ENCODE measurements around the gene ZNF385B. TPM values are rescaled to one million over a fixed set of nuclear protein-coding genes. Genes with fewer than 3 reads are reported as not detected.

Gene ZNF385B
- total and polyA plus RNA-seq, 4 donors: 13.5 to 70.8 (median 45.2) TPM

DNA sequence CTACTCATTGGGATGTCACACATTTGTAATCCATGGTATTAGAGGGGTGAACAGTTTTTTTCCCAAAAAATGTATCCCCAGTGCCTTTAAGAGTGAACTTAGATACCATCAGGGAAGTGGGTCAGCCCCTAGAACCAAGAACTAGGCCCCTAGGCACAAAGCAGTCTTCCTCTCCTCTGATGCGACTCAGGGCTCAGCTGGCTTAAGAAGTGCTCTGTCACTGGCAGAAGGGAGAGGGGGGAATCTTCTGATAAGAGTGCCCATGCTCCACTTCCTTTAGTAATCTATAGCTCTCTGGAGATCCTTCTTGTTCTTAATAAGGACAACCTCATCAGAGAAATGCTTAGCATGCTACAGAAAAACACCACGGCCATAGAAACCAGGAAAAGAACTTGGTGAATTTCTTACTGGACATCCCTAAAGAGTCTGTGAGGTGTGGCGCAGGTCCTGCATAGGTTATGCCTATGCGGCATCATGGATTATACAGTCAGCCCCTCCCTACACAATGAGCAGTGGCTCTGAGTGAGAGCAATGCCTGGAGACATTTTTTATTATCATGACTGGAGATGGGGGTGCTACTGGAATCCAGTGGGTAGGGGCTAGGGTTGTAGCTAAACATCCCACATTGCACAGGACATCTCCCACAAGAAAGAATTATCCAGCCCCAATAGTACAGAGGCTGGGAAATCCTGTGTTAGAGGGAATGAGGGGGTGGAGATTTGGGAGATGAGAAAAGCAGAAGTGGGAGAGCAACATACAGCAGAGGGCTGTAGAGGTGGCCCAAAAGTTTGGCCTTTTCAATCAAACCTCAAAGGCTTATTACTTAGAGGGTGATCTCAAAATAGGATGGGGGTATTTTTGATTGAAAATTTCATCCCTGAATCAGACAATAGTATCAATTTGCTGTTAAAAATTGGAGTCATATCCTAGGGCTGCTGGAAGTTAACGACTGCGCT lies 21.7 kb upstream of the ZNF385B start:
- no peaks in the 10 kb centered on the region for H3K27me3 ChIP-seq (ENCODE audit: control insufficient read depth in 3 of 3, insufficient read depth in 3 of 3, low read length in 2 of 3)
- H3K4me1 ChIP-seq (ENCODE audit: control insufficient read depth in 5 of 5, insufficient read depth in 5 of 5, low read length in 5 of 5): no peaks in the 10 kb centered on the region
- no peak for ATAC-seq (ENCODE audit: insufficient read depth, low FRiP score)
- no peak overlapping the region for H3K9ac ChIP-seq (ENCODE audit: insufficient read depth in 1 of 2, low read length in 2 of 2)
- H3K27ac ChIP-seq (ENCODE audit: low read depth in 1 of 2, low read length in 1 of 2): no peak overlapping the region
- H3K36me3 ChIP-seq (ENCODE audit: control insufficient read depth in 4 of 4, insufficient read depth in 4 of 4, low read length in 4 of 4): no peaks in the 10 kb centered on the region
- no peak for DNase-seq
- no peaks in the 10 kb centered on the region for H3K9me3 ChIP-seq (ENCODE audit: control insufficient read depth in 4 of 4, insufficient read depth in 3 of 4, low read length in 3 of 4)
- WGBS, 2 donors: 93 to 96% methylated on average over 6 of the region's 6 CpGs
- no peak overlapping the region for H3K4me3 ChIP-seq
- TF ChIP-seq, protein P1, sequence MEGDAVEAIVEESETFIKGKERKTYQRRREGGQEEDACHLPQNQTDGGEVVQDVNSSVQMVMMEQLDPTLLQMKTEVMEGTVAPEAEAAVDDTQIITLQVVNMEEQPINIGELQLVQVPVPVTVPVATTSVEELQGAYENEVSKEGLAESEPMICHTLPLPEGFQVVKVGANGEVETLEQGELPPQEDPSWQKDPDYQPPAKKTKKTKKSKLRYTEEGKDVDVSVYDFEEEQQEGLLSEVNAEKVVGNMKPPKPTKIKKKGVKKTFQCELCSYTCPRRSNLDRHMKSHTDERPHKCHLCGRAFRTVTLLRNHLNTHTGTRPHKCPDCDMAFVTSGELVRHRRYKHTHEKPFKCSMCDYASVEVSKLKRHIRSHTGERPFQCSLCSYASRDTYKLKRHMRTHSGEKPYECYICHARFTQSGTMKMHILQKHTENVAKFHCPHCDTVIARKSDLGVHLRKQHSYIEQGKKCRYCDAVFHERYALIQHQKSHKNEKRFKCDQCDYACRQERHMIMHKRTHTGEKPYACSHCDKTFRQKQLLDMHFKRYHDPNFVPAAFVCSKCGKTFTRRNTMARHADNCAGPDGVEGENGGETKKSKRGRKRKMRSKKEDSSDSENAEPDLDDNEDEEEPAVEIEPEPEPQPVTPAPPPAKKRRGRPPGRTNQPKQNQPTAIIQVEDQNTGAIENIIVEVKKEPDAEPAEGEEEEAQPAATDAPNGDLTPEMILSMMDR (IDR thresholded peaks at IDR 0.05; ENCODE audit: control extremely low read depth, extremely low read depth): no peak

DNA sequence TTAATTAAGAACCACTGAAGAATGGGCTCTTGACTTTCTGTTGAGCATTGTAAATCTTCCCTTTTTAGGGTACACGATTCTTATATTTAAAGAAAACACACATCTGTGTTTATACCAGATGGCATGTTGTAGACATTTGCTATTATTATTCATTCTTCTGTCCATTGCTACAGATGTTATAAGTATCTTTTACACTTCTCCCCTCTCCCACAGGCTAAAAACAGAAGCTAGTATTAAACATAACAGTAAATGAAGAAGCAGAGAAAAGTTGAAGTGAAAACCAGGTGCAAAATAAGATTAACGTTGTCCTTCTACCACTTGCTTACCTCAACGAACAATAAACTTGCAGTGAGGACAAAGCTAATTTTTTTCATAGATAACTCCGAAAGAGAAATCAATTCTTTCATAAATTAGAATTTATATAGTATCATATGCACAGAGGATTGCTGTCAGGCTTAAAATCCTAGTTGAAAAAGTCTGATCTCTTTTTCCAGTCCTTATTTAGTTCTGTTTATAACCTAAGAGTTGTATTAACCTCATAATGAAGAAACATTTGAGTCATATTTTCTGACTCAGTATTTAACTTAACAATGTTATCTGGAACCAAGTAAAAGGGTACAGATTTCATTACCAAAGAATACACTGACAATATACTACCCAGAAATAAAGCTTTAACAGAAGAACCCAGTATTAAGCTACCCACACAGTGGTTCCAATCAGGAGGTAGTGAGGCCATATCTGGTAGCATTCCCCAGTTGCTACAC lies 16.4 kb upstream of the ZNF385B start:
- H3K9me3 ChIP-seq (ENCODE audit: control insufficient read depth in 4 of 4, insufficient read depth in 3 of 4, low read length in 3 of 4): no peaks in the 10 kb centered on the region
- H3K36me3 ChIP-seq (ENCODE audit: control insufficient read depth in 4 of 4, insufficient read depth in 4 of 4, low read length in 4 of 4): no peaks in the 10 kb centered on the region
- DNase-seq: no peak
- TF ChIP-seq, protein P1 (IDR thresholded peaks at IDR 0.05; ENCODE audit: control extremely low read depth, extremely low read depth): no peak
- 88 to 89% methylated on average over 4 of the region's 4 CpGs for WGBS, 2 donors
- no peaks in the 10 kb centered on the region for H3K27me3 ChIP-seq (ENCODE audit: control insufficient read depth in 3 of 3, insufficient read depth in 3 of 3, low read length in 2 of 3)
- no peak for ATAC-seq (ENCODE audit: insufficient read depth, low FRiP score)
- no peak overlapping the region for H3K9ac ChIP-seq (ENCODE audit: insufficient read depth in 1 of 2, low read length in 2 of 2)
- no peaks in the 10 kb centered on the region for H3K4me1 ChIP-seq (ENCODE audit: control insufficient read depth in 5 of 5, insufficient read depth in 5 of 5, low read length in 5 of 5)
- no peak overlapping the region for H3K27ac ChIP-seq (ENCODE audit: low read depth in 1 of 2, low read length in 1 of 2)
- no peak overlapping the region for H3K4me3 ChIP-seq

DNA sequence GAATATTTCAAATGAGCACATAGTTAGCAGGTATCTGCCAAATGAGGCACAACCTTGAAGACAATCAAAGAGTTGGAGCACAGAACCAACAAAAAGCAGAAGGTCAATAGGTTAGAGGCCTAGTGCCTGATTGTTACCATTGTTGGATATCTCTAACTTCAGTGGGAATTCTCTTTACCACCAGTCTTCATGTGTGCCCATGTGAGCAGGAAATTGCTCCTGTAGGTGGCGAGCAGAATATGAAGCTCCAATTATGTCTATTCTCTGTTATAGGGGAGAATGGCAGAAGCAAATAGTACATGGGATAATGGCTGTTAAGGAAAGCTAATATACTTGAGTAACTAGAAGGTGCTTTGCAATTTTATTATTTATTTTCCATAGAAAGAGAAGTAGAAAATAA lies 14.9 kb upstream of the ZNF385B start:
- WGBS, 2 donors: 78 to 87% methylated on average over 1 of the region's 1 CpG
- Histone ChIP-seq H3K4me3 (no peak overlapping the region), H3K27ac (ENCODE audit: low read depth in 1 of 2, low read length in 1 of 2) (no peak overlapping the region), H3K27me3 (ENCODE audit: control insufficient read depth in 3 of 3, insufficient read depth in 3 of 3, low read length in 2 of 3) (peaks cover 0 to 4% (median 0%) of the 10 kb centered on the region in 3 donors), H3K36me3 (ENCODE audit: control insufficient read depth in 4 of 4, insufficient read depth in 4 of 4, low read length in 4 of 4) (no peaks in the 10 kb centered on the region), H3K9ac (ENCODE audit: insufficient read depth in 1 of 2, low read length in 2 of 2) (no peak overlapping the region), H3K4me1 (ENCODE audit: control insufficient read depth in 5 of 5, insufficient read depth in 5 of 5, low read length in 5 of 5) (no peaks in the 10 kb centered on the region), H3K9me3 (ENCODE audit: control insufficient read depth in 4 of 4, insufficient read depth in 3 of 4, low read length in 3 of 4) (no peaks in the 10 kb centered on the region)
- DNase-seq: no peak
- TF ChIP-seq, protein P1 (IDR thresholded peaks at IDR 0.05; ENCODE audit: control extremely low read depth, extremely low read depth): no peak
- no peak for ATAC-seq (ENCODE audit: insufficient read depth, low FRiP score)

All from lung (tissue), 12 donors.